GOT3 (cell line): ENCODE measurements around the gene TCHP.
"Not testable (repeated sequence)": the region's sequence is repeated elsewhere in the genome, so short reads cannot be mapped to it uniquely, and the experiment has no call there.

ENCODE experiments used
- DNase-seq: peaks from one replicate; lab custom pipeline; 2025; ENCODE audit warnings: mixed read lengths; lab: John Stamatoyannopoulos, UW

Gene TCHP

GRCh38 chr12:109879351-109880042, 20.6 kb upstream of the TCHP start:
- no peak for DNase-seq

- DNase-seq: peak; percentile 57
Measured at GRCh38 chr12:109880043-109880931, 19.8 kb upstream of the TCHP start, which contains the start of gene GLTP. GLTP (minus strand) TSS chr12:109880541; CDS start chr12:109880374, 167 bp downstream.

GRCh38 chr12:109880938-109881337, 19.1 kb upstream of the TCHP start:
- no peak for DNase-seq

GRCh38 chr12:109881752-109882151, 18.3 kb upstream of the TCHP start:
- no peak for DNase-seq

GRCh38 chr12:109883461-109883860, 16.6 kb upstream of the TCHP start:
- no peak for DNase-seq

GRCh38 chr12:109885616-109886015, 14.5 kb upstream of the TCHP start:
- DNase-seq: no peak

GRCh38 chr12:109888179-109889020, 11.7 kb upstream of the TCHP start:
- no peak for DNase-seq

GRCh38 chr12:109890620-109891170, 9.4 kb upstream of the TCHP start:
- no peak for DNase-seq

- DNase-seq: not testable (repeated sequence)
Measured at GRCh38 chr12:109891731-109892130, 8.3 kb upstream of the TCHP start.

GRCh38 chr12:109892165-109892715, 7.8 kb upstream of the TCHP start:
- DNase-seq: no peak

- no peak for DNase-seq
Measured at GRCh38 chr12:109892748-109893147, 7.3 kb upstream of the TCHP start.

GRCh38 chr12:109893261-109893995, 6.6 kb upstream of the TCHP start:
- no peak for DNase-seq

- DNase-seq: no peak
Measured at GRCh38 chr12:109894939-109895338, 5.1 kb upstream of the TCHP start.

- no peak for DNase-seq
Measured at GRCh38 chr12:109896188-109896587, 3.9 kb upstream of the TCHP start.

GRCh38 chr12:109897029-109897428, 3.0 kb upstream of the TCHP start:
- DNase-seq: no peak

- not testable (repeated sequence) for DNase-seq
Measured at GRCh38 chr12:109899345-109899744, 729 bp upstream of the TCHP start.

GRCh38 chr12:109900752-109901580, 892 bp downstream of the TCHP start:
- no peak for DNase-seq

- DNase-seq: no peak
Measured at GRCh38 chr12:109902891-109903418, 2.9 kb downstream of the TCHP start.

GRCh38 chr12:109905301-109905700, 5.2 kb downstream of the TCHP start:
- no peak for DNase-seq
